Astrocyte of the spinal cord (primary cell): ENCODE results near the gene HOXA9.

Experiments
- DNase-seq: peaks from one replicate; pipeline ENCODE4 v3.0.0; 2011; ENCODE audit warnings: low read depth, low spot score
- H3K4me3 ChIP-seq: 2 replicates; pipeline ENCODE4 v1.5.1; 2011; ENCODE audit warnings: low read depth, mild to moderate bottlenecking, low read length, moderate library complexity
- CTCF ChIP-seq: IDR thresholded peaks from 2 replicates; pipeline ENCODE4 v1.5.1; 2012; ENCODE audit warnings: low read depth, mild to moderate bottlenecking, low read length, inconsistent platforms
- in situ Hi-C: cut with HindIII; loops from 2 replicates; pipeline ENCODE4 v1.10.0; 2017; ENCODE audit warnings: low sequenced_read_pairs

Gene HOXA9

DNA sequence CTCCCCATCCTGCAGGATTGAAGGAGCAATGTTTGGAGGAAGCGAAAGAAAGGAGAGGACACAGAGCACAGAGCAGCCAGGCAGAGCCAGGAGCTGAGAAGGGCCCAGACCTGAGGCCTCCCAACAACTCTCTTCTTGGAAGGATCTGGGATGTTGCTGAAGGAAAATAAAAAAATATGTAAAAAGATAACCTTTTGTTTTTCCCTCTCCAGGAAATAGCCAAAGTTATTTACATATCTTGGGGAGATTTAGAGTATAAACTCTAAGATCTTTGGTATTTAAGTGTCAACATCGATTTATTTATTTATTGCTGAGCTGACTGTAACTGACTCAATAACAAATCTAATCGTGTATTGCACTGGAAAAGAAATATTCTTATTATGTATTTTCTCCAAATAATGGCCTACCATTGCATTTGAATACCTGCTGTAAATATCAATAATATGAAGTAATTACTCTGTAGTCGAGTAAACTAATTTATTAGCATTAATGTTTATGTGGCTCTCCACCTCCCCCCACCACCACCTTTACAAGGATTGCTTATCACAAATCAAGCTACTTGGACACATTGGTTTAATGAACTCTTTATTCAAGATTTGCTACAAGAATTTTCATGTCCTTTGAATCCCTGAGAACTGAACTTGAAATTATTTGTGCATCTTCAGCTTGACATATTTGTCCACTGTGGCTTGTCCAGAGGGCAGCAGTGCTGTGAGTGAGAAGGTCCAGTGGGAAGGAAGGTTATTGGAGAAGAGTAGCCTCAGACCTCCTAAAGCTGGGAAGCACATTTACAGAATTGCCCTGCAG is 21.5 kb upstream of the HOXA9 start:
- TF ChIP-seq CTCF: no peak
- no peak overlapping the region for H3K4me3 ChIP-seq
- in situ Hi-C loops: no loop called here
- DNase-seq: no peak

GRCh38 chr7:27185854-27186667 is 20.7 kb upstream of the HOXA9 start:
- DNase-seq: no peak
- H3K4me3 ChIP-seq: no peak overlapping the region
- TF ChIP-seq CTCF: no peak
- in situ Hi-C loops: no loop called here

DNA sequence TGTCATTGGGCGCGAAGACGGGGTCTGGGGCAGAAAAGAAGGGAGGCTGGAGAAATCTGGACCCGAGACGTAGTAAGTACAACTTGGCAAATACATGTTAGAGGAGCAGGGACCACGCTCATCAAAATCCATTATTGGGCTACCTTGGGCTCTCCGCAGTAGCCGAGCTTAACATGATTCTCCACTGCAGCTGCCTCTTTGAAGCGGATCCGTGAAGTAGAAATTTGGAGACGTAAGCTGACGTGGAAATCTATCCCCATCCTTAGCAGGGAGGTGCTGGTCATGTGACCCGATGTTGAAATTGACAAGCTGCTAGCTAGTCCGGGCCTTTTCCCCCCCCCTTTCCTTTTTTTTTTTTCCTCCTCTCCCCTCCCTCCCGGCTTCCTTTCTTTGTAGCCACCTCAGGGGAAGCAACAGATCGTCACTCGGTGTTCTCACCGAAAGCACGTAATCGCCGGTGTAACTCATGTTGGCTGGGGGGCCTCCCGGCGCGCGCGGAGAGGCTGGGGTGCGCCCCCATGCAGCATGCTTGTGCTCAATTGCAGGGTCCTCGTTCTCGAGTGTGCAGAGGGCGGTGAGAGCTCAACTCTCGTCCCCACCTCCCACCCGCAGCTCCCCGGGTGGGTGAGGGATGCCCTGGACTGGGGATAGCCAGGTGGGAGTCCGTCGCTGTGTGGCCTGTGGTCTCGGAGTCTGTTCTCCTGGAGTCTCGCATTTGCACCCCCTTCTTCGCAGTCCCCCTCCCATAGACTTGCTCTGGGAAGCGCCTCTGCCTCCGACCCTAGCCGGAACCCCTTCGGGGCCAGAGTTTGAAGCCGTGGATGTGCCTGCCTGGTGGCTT is 19.9 kb upstream of the HOXA9 start, which contains the start of gene HOXA11:
Gene HOXA11 (minus strand): TSS at position 220 of the 841 bp plus-strand sequence. CDS start 88 bp downstream, at position 132.
- DNase-seq: no peak
- in situ Hi-C loops: no loop called here
- peak within 1 kb of the TSS; percentile 34 for H3K4me3 ChIP-seq
- TF ChIP-seq CTCF: no peak

GRCh38 chr7:27184337-27185012 is 19.1 kb upstream of the HOXA9 start:
- TF ChIP-seq CTCF: no peak
- no peak for DNase-seq
- in situ Hi-C loops: no loop called here
- H3K4me3 ChIP-seq: peak overlapping the region; percentile 34

DNA sequence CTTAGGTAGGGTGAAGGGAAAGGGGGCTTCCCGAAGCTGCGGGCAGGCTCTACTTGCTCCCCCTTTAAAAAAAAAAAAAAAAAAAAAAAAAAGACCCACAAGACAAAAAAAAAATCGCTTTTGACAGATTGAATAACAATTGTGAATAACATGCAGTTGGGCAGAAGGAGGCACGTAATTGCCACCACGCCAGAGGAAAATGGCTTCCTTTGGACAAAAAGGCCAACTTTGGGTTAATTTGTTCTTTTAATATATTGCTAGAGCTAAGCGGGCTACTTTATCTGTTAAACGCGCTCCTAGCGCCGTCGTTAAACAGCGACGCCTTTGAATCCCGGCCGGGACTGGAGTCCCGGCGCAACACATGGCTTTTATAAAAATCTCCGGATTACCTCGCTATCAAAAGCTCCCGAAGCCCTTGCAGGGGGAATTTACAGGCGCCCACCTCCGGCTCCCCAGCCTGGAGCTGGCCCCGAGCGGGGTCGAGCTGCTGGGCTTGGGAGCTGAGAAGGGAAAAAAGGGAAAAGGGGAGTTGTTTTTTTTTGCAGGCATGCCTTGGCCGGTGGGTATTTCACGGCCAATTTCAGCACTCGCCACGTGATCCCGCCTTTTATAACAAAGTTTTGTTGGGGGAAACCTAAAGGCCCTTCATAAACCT is 18.5 kb upstream of the HOXA9 start:
- no peak for DNase-seq
- no peak for TF ChIP-seq CTCF
- in situ Hi-C loops: no loop called here
- peak overlapping the region; percentile 34 for H3K4me3 ChIP-seq
